Glomerular visceral epithelial cell (primary cell): ENCODE measurements around the gene SLC35D3.
"Not testable (repeated sequence)": the region's sequence is repeated elsewhere in the genome, so short reads cannot be mapped to it uniquely, and the experiment has no call there.

Source experiments
- DNase-seq: peaks from one replicate; pipeline ENCODE4 v3.0.0-alpha.2; 2016; ENCODE audit errors: extremely low spot score

Gene SLC35D3

GRCh38 chr6:136921936-136922684, at the start of gene SLC35D3:
Gene SLC35D3, plus strand, starts transcription at chr6:136922301. Its CDS starts 128 bp downstream, at chr6:136922429.
- peak; percentile 16 for DNase-seq

GRCh38 chr6:136873748-136874147, 48.4 kb upstream of the SLC35D3 start:
- no peak for DNase-seq

GRCh38 chr6:136876469-136876868, 45.6 kb upstream of the SLC35D3 start:
- DNase-seq, result not testable (repeated sequence)

- no peak for DNase-seq
Observed at GRCh38 chr6:136880748-136881460, 41.2 kb upstream of the SLC35D3 start.

GRCh38 chr6:136886091-136886490, 36.0 kb upstream of the SLC35D3 start:
- no peak for DNase-seq

- DNase-seq, result no peak
Observed at GRCh38 chr6:136887953-136888352, 34.1 kb upstream of the SLC35D3 start.

- DNase-seq, result no peak
Observed at GRCh38 chr6:136889271-136890193, 32.6 kb upstream of the SLC35D3 start.

- no peak for DNase-seq
Observed at GRCh38 chr6:136890194-136890839, 31.8 kb upstream of the SLC35D3 start.

GRCh38 chr6:136890986-136891385, 31.1 kb upstream of the SLC35D3 start:
- DNase-seq, result no peak

GRCh38 chr6:136893187-136893586, 28.9 kb upstream of the SLC35D3 start:
- DNase-seq, result no peak

- DNase-seq, result no peak
Observed at GRCh38 chr6:136895901-136896300, 26.2 kb upstream of the SLC35D3 start.

- no peak for DNase-seq
Observed at GRCh38 chr6:136897071-136897470, 25.0 kb upstream of the SLC35D3 start.

GRCh38 chr6:136901212-136901784, 20.8 kb upstream of the SLC35D3 start:
- DNase-seq, result no peak

GRCh38 chr6:136904477-136904876, 17.6 kb upstream of the SLC35D3 start:
- not testable (repeated sequence) for DNase-seq

- DNase-seq, result no peak
Observed at GRCh38 chr6:136914947-136915346, 7.2 kb upstream of the SLC35D3 start.

GRCh38 chr6:136918706-136919105, 3.4 kb upstream of the SLC35D3 start:
- DNase-seq, result no peak

- DNase-seq, result no peak
Observed at GRCh38 chr6:136920216-136920615, 1.9 kb upstream of the SLC35D3 start.

GRCh38 chr6:136920671-136921380, 1.3 kb upstream of the SLC35D3 start:
- DNase-seq, result no peak

GRCh38 chr6:136921381-136921935, 643 bp upstream of the SLC35D3 start:
- DNase-seq, result peak; percentile 24

GRCh38 chr6:136922685-136923006, 545 bp downstream of the SLC35D3 start:
- no peak for DNase-seq
